ENCODE measurements around the gene CDSN.
"Not testable (repeated sequence)": the region's sequence is repeated elsewhere in the genome, so short reads cannot be mapped to it uniquely, and the experiment has no call there.

CDSN gene, protein sequence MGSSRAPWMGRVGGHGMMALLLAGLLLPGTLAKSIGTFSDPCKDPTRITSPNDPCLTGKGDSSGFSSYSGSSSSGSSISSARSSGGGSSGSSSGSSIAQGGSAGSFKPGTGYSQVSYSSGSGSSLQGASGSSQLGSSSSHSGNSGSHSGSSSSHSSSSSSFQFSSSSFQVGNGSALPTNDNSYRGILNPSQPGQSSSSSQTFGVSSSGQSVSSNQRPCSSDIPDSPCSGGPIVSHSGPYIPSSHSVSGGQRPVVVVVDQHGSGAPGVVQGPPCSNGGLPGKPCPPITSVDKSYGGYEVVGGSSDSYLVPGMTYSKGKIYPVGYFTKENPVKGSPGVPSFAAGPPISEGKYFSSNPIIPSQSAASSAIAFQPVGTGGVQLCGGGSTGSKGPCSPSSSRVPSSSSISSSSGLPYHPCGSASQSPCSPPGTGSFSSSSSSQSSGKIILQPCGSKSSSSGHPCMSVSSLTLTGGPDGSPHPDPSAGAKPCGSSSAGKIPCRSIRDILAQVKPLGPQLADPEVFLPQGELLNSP

DNA sequence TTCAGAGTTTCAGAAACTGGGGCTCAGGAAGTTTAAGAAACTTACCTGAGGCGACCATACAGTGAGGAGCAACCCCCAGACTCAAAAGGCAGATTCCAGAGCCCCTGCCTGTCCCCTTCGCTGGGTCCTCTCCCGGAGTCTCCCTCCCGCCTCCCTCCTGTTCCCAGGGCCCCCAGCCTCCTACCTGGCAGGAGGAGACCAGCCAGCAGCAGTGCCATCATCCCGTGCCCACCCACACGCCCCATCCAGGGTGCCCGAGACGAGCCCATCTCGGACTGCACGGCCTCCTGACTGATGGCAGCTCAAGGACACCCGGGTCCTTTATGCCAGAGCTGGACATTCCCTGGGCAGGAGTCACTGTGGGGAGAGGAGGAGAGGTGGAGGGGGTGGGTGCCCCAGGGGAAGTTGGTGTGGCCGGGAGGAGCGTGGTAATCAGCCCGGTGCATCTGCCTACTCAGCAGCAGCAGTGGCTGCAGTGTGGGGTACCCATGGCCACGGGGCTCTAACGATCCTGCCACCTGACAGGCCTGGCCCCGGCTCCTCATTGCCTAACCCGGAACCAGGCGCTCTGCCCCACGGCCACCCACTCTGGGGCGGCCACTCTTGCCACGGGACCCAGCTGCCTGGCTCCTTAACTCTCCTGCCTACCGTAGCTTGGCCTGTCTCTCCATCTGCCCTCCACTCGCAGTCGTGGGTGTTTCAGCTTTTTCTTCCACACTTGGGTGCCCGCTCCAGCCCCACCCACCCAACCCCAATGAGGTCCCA lies at the start of gene CDSN:
Gene CDSN, minus strand, starts transcription at position 296 of the 765 bp plus-strand sequence. Its CDS starts 27 bp downstream, at position 269.
- DNase-seq = no peak

DNA sequence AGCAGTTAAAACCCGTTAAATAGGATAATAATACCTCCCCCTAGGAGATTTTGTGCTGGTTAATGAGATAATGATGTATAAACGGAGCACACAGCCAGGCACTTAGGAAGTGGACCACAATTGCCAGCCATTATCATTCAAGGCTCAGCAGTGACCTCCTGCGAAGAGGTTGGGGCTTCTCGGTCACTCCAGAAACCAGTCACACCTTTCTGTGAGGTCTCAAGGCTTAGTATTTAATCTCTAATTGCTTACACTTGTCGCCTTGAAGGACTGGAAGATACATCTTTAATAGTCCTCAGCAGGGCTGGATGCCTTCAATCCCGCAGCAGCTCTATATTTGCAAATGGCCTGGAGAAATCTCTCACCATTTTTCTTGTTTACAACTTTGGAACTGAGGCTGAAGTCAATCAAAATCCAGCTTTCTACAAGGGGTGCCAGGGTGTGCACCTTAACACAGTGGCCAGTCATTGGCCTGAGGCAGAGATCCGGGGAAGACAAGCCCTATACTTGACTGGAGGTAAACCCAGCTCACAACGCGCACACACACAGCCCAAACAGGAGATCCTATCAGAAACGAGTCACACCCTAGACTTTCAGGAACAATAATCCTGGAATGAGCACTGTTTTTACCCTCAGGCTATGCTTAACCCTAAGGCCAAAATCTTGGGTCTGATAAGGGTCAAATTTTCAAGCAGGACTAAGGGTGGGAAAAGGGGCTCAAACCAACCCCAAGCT lies 49.0 kb upstream of the CDSN start:
- no peak for DNase-seq

- no peak for DNase-seq
Observed at GRCh38 chr6:31168606-31169005, 48.4 kb upstream of the CDSN start.

DNA sequence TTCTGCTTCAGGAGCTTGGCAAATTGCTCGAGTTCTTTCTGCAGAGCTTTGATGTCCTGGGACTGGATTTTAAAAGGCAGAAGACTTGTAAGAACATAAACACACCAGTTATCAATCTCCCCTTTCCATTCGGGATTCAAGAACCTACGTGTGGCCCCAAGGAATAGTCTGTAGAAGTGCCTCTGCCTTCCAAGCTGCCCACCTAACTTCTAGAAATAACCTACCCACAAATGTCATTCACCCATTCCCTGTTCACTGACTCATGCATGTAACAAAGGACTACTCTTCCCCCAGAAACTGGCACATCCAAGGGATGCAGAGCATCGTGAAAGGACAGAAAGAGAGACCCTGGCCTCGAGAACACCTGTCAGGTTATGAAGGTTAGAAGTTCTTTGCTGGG lies 45.7 kb upstream of the CDSN start:
- no peak for DNase-seq

- DNase-seq = not testable (repeated sequence)
Observed at GRCh38 chr6:31165064-31165832, 45.0 kb upstream of the CDSN start.

DNA sequence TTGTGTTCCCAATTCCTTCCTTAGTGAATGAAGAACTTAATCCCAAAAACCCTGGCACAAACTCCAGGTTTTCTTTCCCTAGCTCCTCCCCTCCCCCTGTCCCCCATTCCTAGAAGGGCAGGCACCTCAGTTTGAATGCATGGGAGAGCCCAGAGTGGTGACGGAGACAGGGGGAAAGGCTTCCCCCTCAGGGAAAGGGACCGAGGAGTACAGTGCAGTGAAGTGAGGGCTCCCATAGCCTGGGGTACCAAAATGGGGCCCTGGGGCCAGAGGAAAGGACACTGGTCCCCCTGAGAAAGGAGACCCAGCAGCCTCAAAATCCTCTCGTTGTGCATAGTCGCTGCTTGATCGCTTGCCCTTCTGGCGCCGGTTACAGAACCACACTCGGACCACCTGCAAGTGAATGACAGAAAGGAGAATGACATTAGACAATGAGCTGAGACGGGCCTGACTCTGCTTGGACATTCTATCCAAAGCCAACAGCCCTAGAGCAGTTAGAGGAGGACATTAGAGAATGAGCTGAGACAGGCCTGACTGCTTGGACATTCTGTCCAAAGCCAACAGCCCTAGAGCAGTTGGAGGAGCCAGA lies 44.3 kb upstream of the CDSN start:
- DNase-seq = not testable (repeated sequence)

- no peak for DNase-seq
Observed at GRCh38 chr6:31163922-31164321, 43.7 kb upstream of the CDSN start.

DNA sequence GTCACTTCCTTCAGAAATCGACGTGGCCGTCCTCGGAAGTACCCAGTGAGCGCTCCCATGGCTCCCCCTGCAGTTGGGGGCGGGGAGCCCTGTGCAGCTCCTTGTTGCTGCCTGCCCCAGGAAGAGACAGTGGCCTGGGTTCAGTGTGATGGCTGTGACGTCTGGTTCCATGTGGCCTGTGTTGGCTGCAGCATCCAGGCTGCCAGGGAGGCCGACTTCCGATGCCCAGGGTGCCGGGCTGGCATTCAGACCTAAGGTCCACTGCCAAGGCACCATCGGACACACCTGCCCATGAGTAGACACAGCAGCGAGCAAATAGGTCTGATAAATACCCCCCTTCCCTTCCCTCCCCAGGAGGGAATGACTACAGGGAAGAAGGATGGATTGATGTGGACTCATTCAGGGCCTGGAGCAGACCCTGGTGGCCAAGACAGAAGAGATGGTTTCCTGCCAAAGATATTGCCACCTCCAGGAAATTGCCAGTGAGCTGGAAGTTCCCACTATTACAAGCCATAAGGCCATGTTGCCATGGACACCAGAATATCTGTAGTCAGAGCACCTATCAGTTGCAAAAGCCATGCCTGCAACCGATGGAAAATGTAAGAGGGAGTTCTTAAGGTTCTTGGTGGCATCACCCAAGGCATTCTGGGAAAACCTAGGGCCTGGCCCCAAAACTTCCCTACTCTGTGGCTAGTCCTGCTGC lies 42.4 kb upstream of the CDSN start:
- DNase-seq = no peak

GRCh38 chr6:31161216-31162126 lies 41.2 kb upstream of the CDSN start:
- DNase-seq = no peak

DNA sequence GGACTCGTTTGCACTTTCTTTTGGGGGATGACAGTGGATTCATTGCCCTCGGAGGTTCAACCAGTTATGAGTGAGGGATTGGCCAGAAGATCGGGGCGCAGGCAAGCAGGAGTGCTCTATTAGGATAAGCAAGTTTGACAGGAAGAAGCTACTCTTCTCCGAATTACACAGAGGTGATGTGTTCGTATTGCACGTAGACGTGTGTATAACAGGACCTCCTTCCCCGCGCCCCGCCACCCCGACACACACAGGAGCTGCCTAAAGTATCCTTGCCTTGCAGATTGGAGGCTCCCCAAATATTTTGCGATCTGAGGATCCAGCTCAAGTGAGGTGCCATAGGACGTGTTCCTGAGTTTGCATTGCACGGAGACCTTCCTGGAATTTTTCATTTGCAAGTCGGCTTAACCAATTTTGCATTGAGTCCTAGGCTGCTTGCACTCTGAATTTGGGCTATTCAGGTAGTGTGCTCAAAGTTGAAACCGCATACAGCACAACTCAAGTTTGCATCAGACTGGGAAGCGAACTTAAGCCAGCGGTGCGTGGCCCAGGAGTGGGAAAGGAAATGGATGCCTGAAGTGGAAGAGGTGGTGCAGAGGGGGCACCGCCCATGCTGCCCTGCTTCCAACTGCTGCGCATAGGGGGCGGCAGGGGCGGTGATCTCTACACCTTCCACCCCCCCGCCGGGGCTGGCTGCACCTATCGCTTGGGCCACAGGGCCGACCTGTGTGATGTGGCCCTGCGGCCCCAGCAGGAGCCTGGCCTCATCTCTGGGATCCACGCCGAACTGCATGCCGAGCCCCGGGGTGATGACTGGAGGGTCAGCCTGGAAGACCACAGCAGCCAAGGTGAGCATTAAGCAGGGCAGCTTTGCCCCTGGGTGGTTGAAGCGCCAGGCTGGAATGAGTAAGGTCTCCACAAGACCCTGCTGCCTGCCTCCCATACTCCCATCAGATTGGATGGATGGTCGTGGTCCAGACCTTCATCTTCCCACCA lies 38.9 kb upstream of the CDSN start:
- no peak for DNase-seq

DNA sequence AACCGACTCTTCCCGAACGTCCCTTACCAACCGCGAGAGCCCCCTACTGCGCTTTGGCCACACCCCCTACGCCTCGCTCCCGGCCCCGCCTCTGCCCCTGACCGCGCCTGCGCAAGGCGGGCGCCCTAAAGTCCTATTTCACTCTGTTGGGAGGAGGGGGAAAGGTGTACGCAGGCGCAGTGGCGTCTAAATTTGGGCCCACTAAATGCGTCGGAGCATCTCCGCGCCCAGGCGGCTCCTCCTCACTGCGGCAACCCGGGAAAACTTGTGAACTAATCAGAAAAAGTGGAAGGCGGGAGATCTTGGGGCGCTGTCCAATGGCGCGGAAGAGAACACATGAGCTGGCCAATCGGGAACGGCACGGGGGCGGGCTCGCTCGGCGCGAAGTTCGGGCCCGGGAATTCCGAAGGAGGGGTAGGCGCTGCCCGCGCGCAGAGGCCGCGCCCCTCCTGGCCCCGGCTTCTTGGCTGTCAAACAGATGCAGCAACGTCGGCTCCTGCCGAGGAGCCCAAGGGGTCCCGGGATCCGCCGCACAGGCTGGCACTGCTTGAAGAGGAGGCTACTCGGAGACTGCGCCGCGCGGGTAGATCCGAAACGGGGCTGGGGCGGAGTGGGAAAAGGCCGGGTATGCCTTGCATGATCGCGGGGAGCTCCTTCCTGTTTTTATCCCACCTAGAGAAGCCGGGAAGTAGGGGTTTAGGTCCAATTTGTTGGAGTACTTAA lies 38.1 kb upstream of the CDSN start, which contains the start of gene TCF19:
Gene TCF19, plus strand, starts transcription at position 450 of the 723 bp plus-strand sequence. CDS start 881 bp downstream, outside the sequence.
- peak; percentile 96 for DNase-seq

GRCh38 chr6:31157513-31158139 lies 37.4 kb upstream of the CDSN start, which contains the start of gene CCHCR1:
CCHCR1 (minus strand) TSS chr6:31157802; CDS start chr6:31157600, 202 bp downstream.
- no peak for DNase-seq

DNA sequence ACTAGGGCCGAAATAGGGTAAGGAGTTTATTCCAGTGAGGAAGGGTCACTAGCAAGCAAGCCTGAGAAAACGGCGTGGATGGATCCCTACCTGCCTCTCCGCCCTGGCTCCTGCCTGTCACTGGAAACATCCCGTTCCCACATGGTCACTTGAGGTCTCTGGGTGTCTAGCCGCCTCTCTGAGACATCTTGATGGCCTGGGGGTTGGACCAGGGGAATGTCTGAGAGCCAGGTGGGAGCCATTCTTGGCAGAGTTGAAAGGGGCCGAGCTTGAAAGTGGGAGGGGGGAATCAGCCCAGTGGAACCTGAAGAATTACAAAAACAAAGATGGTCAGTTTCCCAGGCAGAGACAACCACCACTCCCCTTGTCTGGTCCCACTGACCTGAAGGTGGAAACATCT lies 36.4 kb upstream of the CDSN start:
- DNase-seq = no peak

DNA sequence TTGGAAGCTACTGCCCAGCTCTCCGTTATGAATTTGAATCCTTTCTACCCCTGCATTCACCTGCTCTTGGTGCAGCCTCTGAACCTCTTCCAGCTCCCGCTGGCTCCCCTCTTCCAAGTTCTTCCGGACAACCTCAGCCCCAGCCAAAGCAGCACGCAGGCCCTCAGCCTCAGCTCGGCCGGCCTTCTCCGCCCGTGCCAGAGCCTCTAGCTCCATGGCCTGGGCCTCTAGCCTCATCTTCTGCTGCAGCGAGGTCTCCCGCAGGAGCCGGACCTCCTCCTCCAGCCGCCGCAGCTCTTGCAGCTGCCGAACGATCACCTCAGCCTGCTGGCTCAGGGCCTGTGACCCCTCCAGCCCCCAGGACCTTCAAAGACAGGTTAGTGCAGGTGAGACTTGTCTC lies 34.2 kb upstream of the CDSN start:
- DNase-seq = no peak

DNA sequence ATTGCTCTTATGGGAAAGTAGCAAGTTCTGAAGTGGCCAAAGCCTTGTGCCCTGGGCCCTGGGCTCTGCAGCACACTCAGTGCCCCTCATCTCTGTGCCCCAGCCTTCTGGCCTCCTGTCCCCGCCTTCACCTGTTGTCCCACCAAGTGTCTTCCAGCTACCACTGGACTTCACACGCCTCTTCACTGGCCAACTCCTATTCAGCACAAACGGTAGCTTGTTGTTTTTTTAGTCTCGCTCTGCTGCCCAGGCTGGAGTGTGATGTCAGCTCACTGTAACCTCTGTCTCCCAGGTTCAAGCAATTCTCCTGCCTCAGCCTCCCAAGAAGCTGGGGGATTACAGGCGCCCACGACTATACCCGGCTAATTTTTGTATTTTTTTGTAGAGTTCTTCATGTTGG lies 32.5 kb upstream of the CDSN start:
- no peak for DNase-seq

GRCh38 chr6:31149827-31150447 lies 29.7 kb upstream of the CDSN start:
- no peak for DNase-seq

DNA sequence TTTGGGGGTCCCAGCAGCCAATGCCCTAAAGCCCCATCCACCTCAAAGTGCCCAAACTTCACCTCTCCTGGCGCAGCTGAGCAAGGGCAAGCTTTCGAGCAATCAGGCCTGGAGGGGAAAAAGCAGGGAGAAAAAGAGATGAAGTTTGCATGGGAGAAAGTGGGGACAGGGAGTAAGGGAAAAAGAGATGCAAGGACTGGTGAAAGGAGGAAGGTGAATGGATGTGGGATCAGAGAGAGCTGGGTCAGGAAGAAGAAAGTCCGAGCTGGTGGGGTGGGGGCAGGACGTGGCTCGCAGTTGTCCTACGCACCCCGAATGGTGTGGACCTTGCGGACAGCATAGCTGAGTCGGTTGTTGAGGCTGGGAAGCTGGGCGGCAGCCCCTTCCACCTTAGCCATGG lies 25.1 kb upstream of the CDSN start:
- no peak for DNase-seq

Measured in NCI-H1694 treated with DMSO at 0.1 percent for 48 hours (cell line).